ENCODE measurements around the gene SH3RF3.

The SH3RF3 gene

GRCh38 chr2:109397893-109398292 lies 268.9 kb downstream of the SH3RF3 start:
- no peak for DNase-seq (ENCODE audit: low read depth)

- no peak for DNase-seq (ENCODE audit: low read depth)
Observed at GRCh38 chr2:109398366-109399015, 269.5 kb downstream of the SH3RF3 start.

GRCh38 chr2:109399066-109399465 lies 270.1 kb downstream of the SH3RF3 start:
- no peak for DNase-seq (ENCODE audit: low read depth)

- no peak for DNase-seq (ENCODE audit: low read depth)
Observed at GRCh38 chr2:109400102-109400501, 271.1 kb downstream of the SH3RF3 start.

GRCh38 chr2:109401370-109401769 lies 272.4 kb downstream of the SH3RF3 start:
- DNase-seq (ENCODE audit: low read depth): no peak

- no peak for DNase-seq (ENCODE audit: low read depth)
Observed at GRCh38 chr2:109402180-109402579, 273.2 kb downstream of the SH3RF3 start.

- DNase-seq (ENCODE audit: low read depth): no peak
Observed at GRCh38 chr2:109402980-109403840, 274.2 kb downstream of the SH3RF3 start.

GRCh38 chr2:109403841-109404201 lies 274.8 kb downstream of the SH3RF3 start:
- DNase-seq (ENCODE audit: low read depth): no peak

- DNase-seq (ENCODE audit: low read depth): no peak
Observed at GRCh38 chr2:109404681-109405080, 275.7 kb downstream of the SH3RF3 start.

- DNase-seq (ENCODE audit: low read depth): no peak
Observed at GRCh38 chr2:109405873-109406272, 276.9 kb downstream of the SH3RF3 start.

GRCh38 chr2:109406301-109406700 lies 277.3 kb downstream of the SH3RF3 start:
- no peak for DNase-seq (ENCODE audit: low read depth)

- no peak for DNase-seq (ENCODE audit: low read depth)
Observed at GRCh38 chr2:109407276-109408042, 278.5 kb downstream of the SH3RF3 start.

GRCh38 chr2:109408043-109408335 lies 279.0 kb downstream of the SH3RF3 start:
- no peak for DNase-seq (ENCODE audit: low read depth)

GRCh38 chr2:109409321-109410038 lies 280.5 kb downstream of the SH3RF3 start:
- DNase-seq (ENCODE audit: low read depth): no peak

GRCh38 chr2:109410039-109410815 lies 281.2 kb downstream of the SH3RF3 start:
- no peak for DNase-seq (ENCODE audit: low read depth)

GRCh38 chr2:109411640-109412325 lies 282.8 kb downstream of the SH3RF3 start:
- DNase-seq (ENCODE audit: low read depth): no peak

GRCh38 chr2:109415581-109416013 lies 286.6 kb downstream of the SH3RF3 start:
- DNase-seq (ENCODE audit: low read depth): no peak

- DNase-seq (ENCODE audit: low read depth): no peak
Observed at GRCh38 chr2:109417701-109418335, 288.8 kb downstream of the SH3RF3 start.

- no peak for DNase-seq (ENCODE audit: low read depth)
Observed at GRCh38 chr2:109418716-109419115, 289.7 kb downstream of the SH3RF3 start.

- no peak for DNase-seq (ENCODE audit: low read depth)
Observed at GRCh38 chr2:109419171-109419756, 290.3 kb downstream of the SH3RF3 start.

Measured in GM04504 (cell line).